WTC11 (cell line): Measurements from ENCODE around the gene HNRNPUL1. TPM values are rescaled to one million over a fixed set of nuclear protein-coding genes. Genes with fewer than 3 reads are reported as not detected.
A peak's percentile ranks its signal among the peaks of the same experiment; 100 is the strongest.

Experiments
- ATAC-seq: fragments of 200-7000 bp; cut with Tn5 transposase; 2 replicates; pipeline ENCODE4 v1.10.0; 2021; ENCODE audit warnings: mild to moderate bottlenecking, moderate library complexity
- CTCF ChIA-PET: fragments of 300-600 bp; sonication (Branson Sonifier 250); formaldehyde crosslinking; loops from one replicate; lab custom pipeline; 2021; ENCODE audit warnings: antibody characterized with exemption; lab: Charles Lee
- POLR2A ChIA-PET: fragments of 350-600 bp; sonication (Branson Sonifier 250); formaldehyde crosslinking; loops from one replicate; lab custom pipeline; 2021; ENCODE audit warnings: antibody characterized with exemption; lab: Charles Lee
- DNase-seq: peaks from one replicate; pipeline ENCODE4 v3.0.0; 2021; ENCODE audit warnings: low spot score
- H3K27ac Mint-ChIP-seq: 2 replicates; pipeline ENCODE4 v1.8.0; 2021; ENCODE audit warnings: mixed read lengths
- H3K27me3 Mint-ChIP-seq: 2 replicates; pipeline ENCODE4 v1.8.0; 2021; ENCODE audit warnings: low read depth, mild to moderate bottlenecking, moderate library complexity, mixed read lengths
- H3K36me3 Mint-ChIP-seq: 2 replicates; pipeline ENCODE4 v1.8.0; 2021; ENCODE audit warnings: mixed read lengths
- H3K4me1 Mint-ChIP-seq: 2 replicates; pipeline ENCODE4 v1.8.0; 2022; ENCODE audit warnings: mixed read lengths
- H3K4me3 Mint-ChIP-seq: 2 replicates; pipeline ENCODE4 v1.8.0; 2021; ENCODE audit warnings: mild to moderate bottlenecking, moderate library complexity, mixed read lengths
- H3K9me3 Mint-ChIP-seq: 2 replicates; pipeline ENCODE4 v1.8.0; 2021; ENCODE audit warnings: mixed read lengths
- CREM ChIP-seq: sonication (generic); formaldehyde crosslinking; IDR thresholded peaks from 2 replicates; pipeline ENCODE4 v1.8.1; 2022; ENCODE audit warnings: mild to moderate bottlenecking, missing genetic modification reagents, moderate library complexity
- EMX1 ChIP-seq: fragments of 250-450 bp; sonication (Bioruptor Pico); IDR thresholded peaks from 2 replicates; pipeline ENCODE4 v1.8.0; 2021; ENCODE audit warnings: mild to moderate bottlenecking
- FOXJ3 ChIP-seq: sonication (generic); formaldehyde crosslinking; IDR thresholded peaks from 2 replicates; pipeline ENCODE4 v1.9.0; 2021; ENCODE audit warnings: missing genetic modification reagents, mild to moderate bottlenecking, borderline replicate concordance
- GABPB1 ChIP-seq: sonication (generic); formaldehyde crosslinking; IDR thresholded peaks from 2 replicates; pipeline ENCODE4 v1.8.1; 2023; ENCODE audit warnings: mild to moderate bottlenecking, missing genetic modification reagents
- IRF2 ChIP-seq: sonication (generic); formaldehyde crosslinking; IDR thresholded peaks from 2 replicates; pipeline ENCODE4 v1.8.0; 2022; ENCODE audit warnings: low read depth, missing genetic modification reagents, borderline replicate concordance
- NFE2L1 ChIP-seq: sonication (generic); formaldehyde crosslinking; IDR thresholded peaks from 2 replicates; pipeline ENCODE4 v1.8.1; 2023; ENCODE audit warnings: missing genetic modification reagents
- NR3C1 ChIP-seq: sonication (generic); formaldehyde crosslinking; conservative IDR thresholded peaks from 2 replicates; pipeline ENCODE4 v1.8.1; 2023; ENCODE audit warnings: low read depth, mild to moderate bottlenecking, missing genetic modification reagents
- ZBTB21 ChIP-seq: sonication (generic); formaldehyde crosslinking; IDR thresholded peaks from 2 replicates; pipeline ENCODE4 v1.8.1; 2023; ENCODE audit warnings: mild to moderate bottlenecking, missing genetic modification reagents, borderline replicate concordance
- ZNF138 ChIP-seq: sonication (generic); formaldehyde crosslinking; conservative IDR thresholded peaks from 2 replicates; pipeline ENCODE4 v1.8.1; 2022; ENCODE audit warnings: mild to moderate bottlenecking, moderate library complexity, missing genetic modification reagents
- ZNF423 ChIP-seq: fragments of 250-450 bp; sonication (Bioruptor Pico); IDR thresholded peaks from 2 replicates; pipeline ENCODE4 v2.1.2; 2022; ENCODE audit warnings: mild to moderate bottlenecking, moderate library complexity
- total RNA-seq: library from RNA; stranded (reverse); gene quantifications from 3 replicates; pipeline ENCODE4 v1.2.3, GENCODE V29; 2021
- TF ChIP-seq, protein P1 (sequence below): fragments of 250-450 bp; sonication (Bioruptor Pico); IDR thresholded peaks from 2 replicates; pipeline ENCODE4 v1.9.0; 2021; ENCODE audit warnings: moderate library complexity, mild to moderate bottlenecking, inconsistent platforms, borderline replicate concordance
- TF ChIP-seq, protein P2 (sequence below): sonication (generic); formaldehyde crosslinking; IDR thresholded peaks from 2 replicates; pipeline ENCODE4 v1.8.1; 2022; ENCODE audit warnings: missing genetic modification reagents, borderline replicate concordance
- TF ChIP-seq, protein P3 (sequence below): fragments of 250-450 bp; sonication (Bioruptor Pico); IDR thresholded peaks from 2 replicates; pipeline ENCODE4 v1.9.0; 2021; ENCODE audit warnings: mild to moderate bottlenecking, borderline replicate concordance
- TF ChIP-seq, protein P4 (sequence below): sonication (generic); formaldehyde crosslinking; IDR thresholded peaks from 2 replicates; pipeline ENCODE4 v1.8.1; 2023; ENCODE audit warnings: mild to moderate bottlenecking, missing genetic modification reagents, moderate library complexity
- TF ChIP-seq, protein P5 (sequence below): sonication (generic); formaldehyde crosslinking; IDR thresholded peaks from 2 replicates; pipeline ENCODE4 v1.8.0; 2022; ENCODE audit warnings: mild to moderate bottlenecking, missing genetic modification reagents
- TF ChIP-seq, protein P6 (sequence below): fragments of 250-450 bp; sonication (Bioruptor Pico); IDR thresholded peaks from 2 replicates; pipeline ENCODE4 v2.1.2; 2022; ENCODE audit warnings: mild to moderate bottlenecking, moderate library complexity
- TF ChIP-seq, protein P7 (sequence below): sonication (generic); formaldehyde crosslinking; IDR thresholded peaks from 2 replicates; pipeline ENCODE4 v1.8.0; 2022; ENCODE audit warnings: missing genetic modification reagents
- TF ChIP-seq, protein P8 (sequence below): sonication (generic); formaldehyde crosslinking; conservative IDR thresholded peaks from 2 replicates; pipeline ENCODE4 v1.8.1; 2022; ENCODE audit warnings: mild to moderate bottlenecking, missing genetic modification reagents

HNRNPUL1 gene
- total RNA-seq, 1 experiment from 2014 or later, result 282 TPM

DNA sequence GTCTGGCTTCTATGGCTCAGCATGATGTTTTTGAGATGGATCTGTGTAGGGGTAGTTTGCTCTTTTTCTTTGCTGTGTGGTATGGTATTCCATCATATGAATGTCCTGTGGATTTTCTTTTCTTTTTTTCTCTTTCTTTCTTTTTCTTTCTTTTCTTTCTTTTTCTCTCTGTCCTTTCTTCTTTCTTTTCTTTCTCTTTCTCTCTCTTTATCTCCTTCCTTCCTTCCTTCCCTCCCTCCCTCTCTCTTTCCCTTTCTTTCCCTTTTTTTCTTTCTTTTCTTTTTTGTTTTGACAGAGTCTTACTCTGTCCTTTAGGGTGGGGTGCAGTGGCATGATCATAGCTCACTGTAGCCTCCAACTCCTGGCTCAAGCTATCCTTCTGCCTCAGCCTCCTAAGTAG, 9.0 kb upstream of the HNRNPUL1 start:
- no peak for DNase-seq
- ChIA-PET CTCF (no interaction called here), POLR2A (interaction anchor here (0.7 kb wide), 1 partner anchor 22 kb away, joined by 3 read pairs; no protein-coding TSS in a partner anchor)

DNA sequence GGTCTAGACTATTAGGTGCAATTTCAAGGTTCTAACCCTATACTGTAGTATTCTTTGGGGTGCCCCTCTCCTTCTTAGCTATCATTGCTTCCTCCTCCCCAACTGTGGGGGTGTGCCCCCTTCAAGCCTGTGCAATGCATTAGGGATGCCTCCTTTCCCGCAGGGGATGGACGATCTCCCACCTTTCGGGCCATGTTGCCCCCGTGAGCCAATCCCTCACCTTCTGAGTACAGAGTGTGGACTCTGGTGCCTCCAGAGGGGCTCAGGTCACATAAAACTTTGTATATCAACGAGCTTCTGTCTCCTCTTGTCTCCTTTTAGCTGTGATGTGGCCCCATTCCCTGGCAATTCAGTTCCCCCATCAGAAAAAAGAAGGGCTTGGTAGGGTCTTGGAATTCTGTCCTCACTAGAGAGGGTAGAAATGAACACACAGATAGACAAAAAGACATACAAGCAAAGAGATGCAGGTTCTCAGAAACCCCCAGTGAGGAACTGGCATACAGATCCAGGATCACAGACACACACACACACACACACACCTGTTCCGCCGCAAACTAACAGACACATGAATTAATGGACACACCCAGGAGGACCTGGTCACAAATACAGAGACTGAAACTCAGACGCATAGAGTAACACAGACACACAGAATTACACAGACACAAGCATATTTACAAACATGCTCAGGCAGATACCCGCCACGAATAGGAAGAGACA, 2.5 kb upstream of the HNRNPUL1 start:
- POLR2A ChIA-PET, result interaction anchor here (0.6 to 2.5 kb wide), 4 partner anchors 9 to 57 kb away, joined by 3 to 12 read pairs (median 4); no protein-coding TSS in a partner anchor
- CTCF ChIA-PET, result interaction anchor here (0.5 to 5.7 kb wide), 12 partner anchors 12 to 302 kb away, joined by 3 to 95 read pairs (median 8); partner anchors contain the start of genes AXL and B9D2
- H3K4me3 Mint-ChIP-seq, result peak overlapping the region; percentile 95
- H3K27ac Mint-ChIP-seq, result peak overlapping the region; percentile 99
- H3K4me1 Mint-ChIP-seq, result peaks cover 19% of the 10 kb centered on the region
- no peak for ATAC-seq
- DNase-seq, result no peak
- peaks cover 22% of the 10 kb centered on the region for H3K36me3 Mint-ChIP-seq
- no peaks in the 10 kb centered on the region; the same call in 1 of the 2 replicates for H3K27me3 Mint-ChIP-seq
- H3K9me3 Mint-ChIP-seq, result no peaks in the 10 kb centered on the region
- TF ChIP-seq, protein P1, sequence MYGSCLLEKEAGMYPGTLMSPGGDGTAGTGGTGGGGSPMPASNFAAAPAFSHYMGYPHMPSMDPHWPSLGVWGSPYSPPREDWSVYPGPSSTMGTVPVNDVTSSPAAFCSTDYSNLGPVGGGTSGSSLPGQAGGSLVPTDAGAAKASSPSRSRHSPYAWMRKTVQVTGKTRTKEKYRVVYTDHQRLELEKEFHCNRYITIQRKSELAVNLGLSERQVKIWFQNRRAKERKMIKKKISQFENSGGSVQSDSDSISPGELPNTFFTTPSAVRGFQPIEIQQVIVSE (CRISPR knock-in tag), result no peak
- TF ChIP-seq ZNF423 (no peak), IRF2 (CRISPR knock-in tag) (no peak), EMX1 (CRISPR knock-in tag) (no peak), ZNF138 (CRISPR knock-in tag) (no peak), NFE2L1 (CRISPR knock-in tag) (no peak), ZBTB21 (CRISPR knock-in tag) (no peak), NR3C1 (no peak), GABPB1 (CRISPR knock-in tag) (no peak)
- TF ChIP-seq, protein P2, sequence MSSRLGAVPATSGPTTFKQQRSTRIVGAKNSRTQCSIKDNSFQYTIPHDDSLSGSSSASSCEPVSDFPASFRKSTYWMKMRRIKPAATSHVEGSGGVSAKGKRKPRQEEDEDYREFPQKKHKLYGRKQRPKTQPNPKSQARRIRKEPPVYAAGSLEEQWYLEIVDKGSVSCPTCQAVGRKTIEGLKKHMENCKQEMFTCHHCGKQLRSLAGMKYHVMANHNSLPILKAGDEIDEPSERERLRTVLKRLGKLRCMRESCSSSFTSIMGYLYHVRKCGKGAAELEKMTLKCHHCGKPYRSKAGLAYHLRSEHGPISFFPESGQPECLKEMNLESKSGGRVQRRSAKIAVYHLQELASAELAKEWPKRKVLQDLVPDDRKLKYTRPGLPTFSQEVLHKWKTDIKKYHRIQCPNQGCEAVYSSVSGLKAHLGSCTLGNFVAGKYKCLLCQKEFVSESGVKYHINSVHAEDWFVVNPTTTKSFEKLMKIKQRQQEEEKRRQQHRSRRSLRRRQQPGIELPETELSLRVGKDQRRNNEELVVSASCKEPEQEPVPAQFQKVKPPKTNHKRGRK (CRISPR knock-in tag), result no peak
- TF ChIP-seq, protein P3, sequence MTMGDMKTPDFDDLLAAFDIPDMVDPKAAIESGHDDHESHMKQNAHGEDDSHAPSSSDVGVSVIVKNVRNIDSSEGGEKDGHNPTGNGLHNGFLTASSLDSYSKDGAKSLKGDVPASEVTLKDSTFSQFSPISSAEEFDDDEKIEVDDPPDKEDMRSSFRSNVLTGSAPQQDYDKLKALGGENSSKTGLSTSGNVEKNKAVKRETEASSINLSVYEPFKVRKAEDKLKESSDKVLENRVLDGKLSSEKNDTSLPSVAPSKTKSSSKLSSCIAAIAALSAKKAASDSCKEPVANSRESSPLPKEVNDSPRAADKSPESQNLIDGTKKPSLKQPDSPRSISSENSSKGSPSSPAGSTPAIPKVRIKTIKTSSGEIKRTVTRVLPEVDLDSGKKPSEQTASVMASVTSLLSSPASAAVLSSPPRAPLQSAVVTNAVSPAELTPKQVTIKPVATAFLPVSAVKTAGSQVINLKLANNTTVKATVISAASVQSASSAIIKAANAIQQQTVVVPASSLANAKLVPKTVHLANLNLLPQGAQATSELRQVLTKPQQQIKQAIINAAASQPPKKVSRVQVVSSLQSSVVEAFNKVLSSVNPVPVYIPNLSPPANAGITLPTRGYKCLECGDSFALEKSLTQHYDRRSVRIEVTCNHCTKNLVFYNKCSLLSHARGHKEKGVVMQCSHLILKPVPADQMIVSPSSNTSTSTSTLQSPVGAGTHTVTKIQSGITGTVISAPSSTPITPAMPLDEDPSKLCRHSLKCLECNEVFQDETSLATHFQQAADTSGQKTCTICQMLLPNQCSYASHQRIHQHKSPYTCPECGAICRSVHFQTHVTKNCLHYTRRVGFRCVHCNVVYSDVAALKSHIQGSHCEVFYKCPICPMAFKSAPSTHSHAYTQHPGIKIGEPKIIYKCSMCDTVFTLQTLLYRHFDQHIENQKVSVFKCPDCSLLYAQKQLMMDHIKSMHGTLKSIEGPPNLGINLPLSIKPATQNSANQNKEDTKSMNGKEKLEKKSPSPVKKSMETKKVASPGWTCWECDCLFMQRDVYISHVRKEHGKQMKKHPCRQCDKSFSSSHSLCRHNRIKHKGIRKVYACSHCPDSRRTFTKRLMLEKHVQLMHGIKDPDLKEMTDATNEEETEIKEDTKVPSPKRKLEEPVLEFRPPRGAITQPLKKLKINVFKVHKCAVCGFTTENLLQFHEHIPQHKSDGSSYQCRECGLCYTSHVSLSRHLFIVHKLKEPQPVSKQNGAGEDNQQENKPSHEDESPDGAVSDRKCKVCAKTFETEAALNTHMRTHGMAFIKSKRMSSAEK (CRISPR knock-in tag), result no peak
- TF ChIP-seq, protein P4, sequence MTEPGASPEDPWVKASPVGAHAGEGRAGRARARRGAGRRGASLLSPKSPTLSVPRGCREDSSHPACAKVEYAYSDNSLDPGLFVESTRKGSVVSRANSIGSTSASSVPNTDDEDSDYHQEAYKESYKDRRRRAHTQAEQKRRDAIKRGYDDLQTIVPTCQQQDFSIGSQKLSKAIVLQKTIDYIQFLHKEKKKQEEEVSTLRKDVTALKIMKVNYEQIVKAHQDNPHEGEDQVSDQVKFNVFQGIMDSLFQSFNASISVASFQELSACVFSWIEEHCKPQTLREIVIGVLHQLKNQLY (CRISPR knock-in tag), result no peak
- TF ChIP-seq, protein P5, sequence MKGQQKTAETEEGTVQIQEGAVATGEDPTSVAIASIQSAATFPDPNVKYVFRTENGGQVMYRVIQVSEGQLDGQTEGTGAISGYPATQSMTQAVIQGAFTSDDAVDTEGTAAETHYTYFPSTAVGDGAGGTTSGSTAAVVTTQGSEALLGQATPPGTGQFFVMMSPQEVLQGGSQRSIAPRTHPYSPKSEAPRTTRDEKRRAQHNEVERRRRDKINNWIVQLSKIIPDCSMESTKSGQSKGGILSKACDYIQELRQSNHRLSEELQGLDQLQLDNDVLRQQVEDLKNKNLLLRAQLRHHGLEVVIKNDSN (CRISPR knock-in tag), result no peak
- TF ChIP-seq, protein P6, sequence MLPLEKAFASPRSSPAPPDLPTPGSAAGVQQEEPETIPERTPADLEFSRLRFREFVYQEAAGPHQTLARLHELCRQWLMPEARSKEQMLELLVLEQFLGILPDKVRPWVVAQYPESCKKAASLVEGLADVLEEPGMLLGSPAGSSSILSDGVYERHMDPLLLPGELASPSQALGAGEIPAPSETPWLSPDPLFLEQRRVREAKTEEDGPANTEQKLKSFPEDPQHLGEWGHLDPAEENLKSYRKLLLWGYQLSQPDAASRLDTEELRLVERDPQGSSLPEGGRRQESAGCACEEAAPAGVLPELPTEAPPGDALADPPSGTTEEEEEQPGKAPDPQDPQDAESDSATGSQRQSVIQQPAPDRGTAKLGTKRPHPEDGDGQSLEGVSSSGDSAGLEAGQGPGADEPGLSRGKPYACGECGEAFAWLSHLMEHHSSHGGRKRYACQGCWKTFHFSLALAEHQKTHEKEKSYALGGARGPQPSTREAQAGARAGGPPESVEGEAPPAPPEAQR (CRISPR knock-in tag), result no peak

More for the DNA sequence above, 9.0 kb upstream of the HNRNPUL1 start:
- Mint-ChIP-seq H3K9me3 (no peaks in the 10 kb centered on the region), H3K27ac (no peak overlapping the region), H3K4me3 (no peak overlapping the region), H3K27me3 (no peaks in the 10 kb centered on the region), H3K4me1 (no peaks in the 10 kb centered on the region), H3K36me3 (peaks cover 37% of the 10 kb centered on the region)
- no peak for ATAC-seq
- TF ChIP-seq ZBTB21 (CRISPR knock-in tag) (no peak), FOXJ3 (CRISPR knock-in tag) (no peak), CREM (CRISPR knock-in tag) (no peak)
- TF ChIP-seq, protein P7, sequence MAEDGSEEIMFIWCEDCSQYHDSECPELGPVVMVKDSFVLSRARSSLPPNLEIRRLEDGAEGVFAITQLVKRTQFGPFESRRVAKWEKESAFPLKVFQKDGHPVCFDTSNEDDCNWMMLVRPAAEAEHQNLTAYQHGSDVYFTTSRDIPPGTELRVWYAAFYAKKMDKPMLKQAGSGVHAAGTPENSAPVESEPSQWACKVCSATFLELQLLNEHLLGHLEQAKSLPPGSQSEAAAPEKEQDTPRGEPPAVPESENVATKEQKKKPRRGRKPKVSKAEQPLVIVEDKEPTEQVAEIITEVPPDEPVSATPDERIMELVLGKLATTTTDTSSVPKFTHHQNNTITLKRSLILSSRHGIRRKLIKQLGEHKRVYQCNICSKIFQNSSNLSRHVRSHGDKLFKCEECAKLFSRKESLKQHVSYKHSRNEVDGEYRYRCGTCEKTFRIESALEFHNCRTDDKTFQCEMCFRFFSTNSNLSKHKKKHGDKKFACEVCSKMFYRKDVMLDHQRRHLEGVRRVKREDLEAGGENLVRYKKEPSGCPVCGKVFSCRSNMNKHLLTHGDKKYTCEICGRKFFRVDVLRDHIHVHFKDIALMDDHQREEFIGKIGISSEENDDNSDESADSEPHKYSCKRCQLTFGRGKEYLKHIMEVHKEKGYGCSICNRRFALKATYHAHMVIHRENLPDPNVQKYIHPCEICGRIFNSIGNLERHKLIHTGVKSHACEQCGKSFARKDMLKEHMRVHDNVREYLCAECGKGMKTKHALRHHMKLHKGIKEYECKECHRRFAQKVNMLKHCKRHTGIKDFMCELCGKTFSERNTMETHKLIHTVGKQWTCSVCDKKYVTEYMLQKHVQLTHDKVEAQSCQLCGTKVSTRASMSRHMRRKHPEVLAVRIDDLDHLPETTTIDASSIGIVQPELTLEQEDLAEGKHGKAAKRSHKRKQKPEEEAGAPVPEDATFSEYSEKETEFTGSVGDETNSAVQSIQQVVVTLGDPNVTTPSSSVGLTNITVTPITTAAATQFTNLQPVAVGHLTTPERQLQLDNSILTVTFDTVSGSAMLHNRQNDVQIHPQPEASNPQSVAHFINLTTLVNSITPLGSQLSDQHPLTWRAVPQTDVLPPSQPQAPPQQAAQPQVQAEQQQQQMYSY (CRISPR knock-in tag), result no peak
- TF ChIP-seq, protein P8, sequence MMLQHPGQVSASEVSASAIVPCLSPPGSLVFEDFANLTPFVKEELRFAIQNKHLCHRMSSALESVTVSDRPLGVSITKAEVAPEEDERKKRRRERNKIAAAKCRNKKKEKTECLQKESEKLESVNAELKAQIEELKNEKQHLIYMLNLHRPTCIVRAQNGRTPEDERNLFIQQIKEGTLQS (CRISPR knock-in tag), result no peak
- TF ChIP-seq, all 79 proteins: peak for 0
